Vagina (tissue), 2 donors: Measurements from ENCODE around the gene EHMT1. TPM values are rescaled to one million over a fixed set of nuclear protein-coding genes. Genes with fewer than 3 reads are reported as not detected.

Experiments
- DNase-seq, 2 donors: peaks; one replicate each; pipeline ENCODE4 v3.0.0-alpha.2; 2017; ENCODE audit errors: extremely low spot score in 2 of 2
- H3K27ac ChIP-seq: fragments of 200-600 bp; sonication (generic); one replicate; pipeline ENCODE4 v1.5.1; 2019
- H3K27me3 ChIP-seq: fragments of 200-600 bp; sonication (generic); one replicate; pipeline ENCODE4 v1.5.1; 2019
- H3K36me3 ChIP-seq, 2 donors: fragments of 200-600 bp; sonication (generic); one replicate each; pipeline ENCODE4 v1.5.1; 2017 to 2019
- H3K4me1 ChIP-seq: fragments of 200-600 bp; sonication (generic); one replicate; pipeline ENCODE4 v1.5.1; 2019
- H3K4me3 ChIP-seq, 2 donors: fragments of 200-600 bp; sonication (generic); 1 replicate in 1 of 2; 2 replicates in 1 of 2; pipeline ENCODE4 v1.5.1; 2016 to 2019
- H3K9me3 ChIP-seq: fragments of 200-600 bp; sonication (generic); one replicate; pipeline ENCODE4 v1.5.1; 2019
- CTCF ChIP-seq, 3 experiments: fragments of 450-650 bp in 2 of 3; fragments of 200-600 bp in 1 of 3; sonication (generic) in 1 of 3; IDR thresholded peaks; one replicate each; pipeline ENCODE4 v1.5.1; 2017 to 2019; ENCODE audit warnings: antibody characterized with exemption in 3 of 3, mild to moderate bottlenecking in 2 of 3, moderate library complexity in 2 of 3
- POLR2A ChIP-seq, 2 donors: fragments of 450-650 bp; IDR thresholded peaks; one replicate each; pipeline ENCODE4 v1.6.1; 2017; ENCODE audit warnings: antibody characterized with exemption in 2 of 2, mild to moderate bottlenecking in 2 of 2, moderate library complexity in 2 of 2
- POLR2AphosphoS5 ChIP-seq, 2 donors: sonication (generic); formaldehyde crosslinking; IDR thresholded peaks; one replicate each; pipeline ENCODE4 v1.9.0; 2017; ENCODE audit warnings: antibody characterized with exemption in 2 of 2, mild to moderate bottlenecking in 2 of 2, low read depth in 1 of 2; ENCODE audit not compliant: insufficient read depth in 1 of 2
- intact Hi-C: fragments of 100-400 bp; cut with DNase I; formaldehyde crosslinking; loops from one replicate; pipeline ENCODE4 v1.15.1; 2023
- total RNA-seq: library from RNA; depleted of rRNA; stranded (reverse); fragments of >200 nt; gene quantifications from one replicate; pipeline ENCODE4 v1.2.3, GENCODE V29; 2016

Gene EHMT1
- total RNA-seq, 1 donor from 2014 or later = 65.8 TPM

- no peak overlapping the region for H3K27ac ChIP-seq
- H3K4me3 ChIP-seq = no peak overlapping the region
- no peaks in the 10 kb centered on the region for H3K4me1 ChIP-seq
- H3K9me3 ChIP-seq = no peaks in the 10 kb centered on the region
- intact Hi-C loops = no loop called here
- H3K27me3 ChIP-seq = no peaks in the 10 kb centered on the region
- no peak for TF ChIP-seq POLR2AphosphoS5 (IDR thresholded peaks at IDR 0.05; ENCODE audit: insufficient read depth in 1 of 2, low read depth in 1 of 2)
- TF ChIP-seq CTCF (IDR thresholded peaks at IDR 0.05) = no peak
- TF ChIP-seq POLR2A (IDR thresholded peaks at IDR 0.05) = no peak
- H3K36me3 ChIP-seq = peaks cover 0 to 60% of the 10 kb centered on the region in 2 donors
- no peak for DNase-seq
These were observed 169.9 kb downstream of the EHMT1 start for GRCh38 chr9:137788561-137789294.

- intact Hi-C loops = no loop called here
- no peaks in the 10 kb centered on the region for H3K9me3 ChIP-seq
- no peak overlapping the region for H3K27ac ChIP-seq
- TF ChIP-seq CTCF (IDR thresholded peaks at IDR 0.05) (no peak), POLR2AphosphoS5 (IDR thresholded peaks at IDR 0.05; ENCODE audit: insufficient read depth in 1 of 2, low read depth in 1 of 2) (no peak), POLR2A (IDR thresholded peaks at IDR 0.05) (no peak)
- H3K36me3 ChIP-seq = peaks cover 0 to 57% of the 10 kb centered on the region in 2 donors
- DNase-seq = no peak
- H3K4me1 ChIP-seq = no peaks in the 10 kb centered on the region
- H3K4me3 ChIP-seq = no peak overlapping the region
- H3K27me3 ChIP-seq = no peaks in the 10 kb centered on the region
These were observed 170.6 kb downstream of the EHMT1 start for GRCh38 chr9:137789295-137789895.

GRCh38 chr9:137791947-137792346 lies 173.1 kb downstream of the EHMT1 start:
- DNase-seq = no peak
- H3K4me3 ChIP-seq = no peak overlapping the region
- H3K27me3 ChIP-seq = no peaks in the 10 kb centered on the region
- H3K4me1 ChIP-seq = no peaks in the 10 kb centered on the region
- no peaks in the 10 kb centered on the region for H3K9me3 ChIP-seq
- intact Hi-C loops = no loop called here
- peaks cover 0 to 50% of the 10 kb centered on the region in 2 donors for H3K36me3 ChIP-seq
- H3K27ac ChIP-seq = no peak overlapping the region
- TF ChIP-seq CTCF (IDR thresholded peaks at IDR 0.05) = no peak
- no peak for TF ChIP-seq POLR2A (IDR thresholded peaks at IDR 0.05)
- no peak for TF ChIP-seq POLR2AphosphoS5 (IDR thresholded peaks at IDR 0.05; ENCODE audit: insufficient read depth in 1 of 2, low read depth in 1 of 2)

GRCh38 chr9:137793196-137793841 lies 174.5 kb downstream of the EHMT1 start:
- H3K36me3 ChIP-seq = peaks cover 0 to 47% of the 10 kb centered on the region in 2 donors

More at GRCh38 chr9:137793196-137793841, 174.5 kb downstream of the EHMT1 start:
- DNase-seq = no peak
- H3K4me1 ChIP-seq = no peaks in the 10 kb centered on the region
- intact Hi-C loops = no loop called here
- TF ChIP-seq POLR2AphosphoS5 (IDR thresholded peaks at IDR 0.05; ENCODE audit: insufficient read depth in 1 of 2, low read depth in 1 of 2) = no peak
- TF ChIP-seq POLR2A (IDR thresholded peaks at IDR 0.05) = no peak
- no peak for TF ChIP-seq CTCF (IDR thresholded peaks at IDR 0.05)
- no peak overlapping the region for H3K27ac ChIP-seq
- H3K4me3 ChIP-seq = no peak overlapping the region
- no peaks in the 10 kb centered on the region for H3K9me3 ChIP-seq
- H3K27me3 ChIP-seq = no peaks in the 10 kb centered on the region
